ENCODE measurements around the gene PLK5.

DNA sequence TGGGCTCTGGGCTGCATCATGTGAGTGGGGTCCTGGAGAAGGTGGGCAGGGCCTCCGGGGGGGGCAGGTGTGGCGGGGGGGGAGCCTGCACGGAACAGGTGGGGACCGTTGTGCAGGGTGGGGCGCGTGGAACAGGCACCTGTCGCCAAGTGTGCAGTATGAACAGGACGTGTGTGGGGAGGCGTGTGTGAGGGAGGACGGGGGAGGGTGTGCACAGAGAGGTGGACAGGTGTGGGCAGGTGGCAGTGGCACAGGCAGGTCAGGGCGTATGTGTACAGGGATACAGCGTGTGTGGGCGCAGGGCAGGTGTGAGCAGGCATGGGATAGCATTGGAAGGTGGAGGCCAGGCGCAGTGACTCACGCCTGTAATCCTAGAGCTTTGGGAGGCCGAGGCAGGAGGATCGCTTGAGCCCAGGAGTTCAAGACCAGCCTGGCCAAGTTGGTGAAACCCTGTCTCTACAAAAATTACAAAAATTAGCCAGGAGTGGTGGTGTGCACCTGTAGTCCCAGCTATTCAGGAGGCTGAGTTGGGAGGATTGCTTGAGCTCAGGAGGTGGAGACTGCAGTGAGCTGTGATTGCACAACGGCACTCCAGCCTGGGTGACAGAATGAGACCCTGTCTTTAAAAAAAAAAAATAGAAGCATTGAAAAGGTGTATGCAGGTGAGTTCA is 3.2 kb downstream of the PLK5 start:
- TF ChIP-seq, protein P1, sequence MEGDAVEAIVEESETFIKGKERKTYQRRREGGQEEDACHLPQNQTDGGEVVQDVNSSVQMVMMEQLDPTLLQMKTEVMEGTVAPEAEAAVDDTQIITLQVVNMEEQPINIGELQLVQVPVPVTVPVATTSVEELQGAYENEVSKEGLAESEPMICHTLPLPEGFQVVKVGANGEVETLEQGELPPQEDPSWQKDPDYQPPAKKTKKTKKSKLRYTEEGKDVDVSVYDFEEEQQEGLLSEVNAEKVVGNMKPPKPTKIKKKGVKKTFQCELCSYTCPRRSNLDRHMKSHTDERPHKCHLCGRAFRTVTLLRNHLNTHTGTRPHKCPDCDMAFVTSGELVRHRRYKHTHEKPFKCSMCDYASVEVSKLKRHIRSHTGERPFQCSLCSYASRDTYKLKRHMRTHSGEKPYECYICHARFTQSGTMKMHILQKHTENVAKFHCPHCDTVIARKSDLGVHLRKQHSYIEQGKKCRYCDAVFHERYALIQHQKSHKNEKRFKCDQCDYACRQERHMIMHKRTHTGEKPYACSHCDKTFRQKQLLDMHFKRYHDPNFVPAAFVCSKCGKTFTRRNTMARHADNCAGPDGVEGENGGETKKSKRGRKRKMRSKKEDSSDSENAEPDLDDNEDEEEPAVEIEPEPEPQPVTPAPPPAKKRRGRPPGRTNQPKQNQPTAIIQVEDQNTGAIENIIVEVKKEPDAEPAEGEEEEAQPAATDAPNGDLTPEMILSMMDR (IDR thresholded peaks at IDR 0.05; ENCODE audit: low read depth, low read length), result no peak
- no peak for TF ChIP-seq POLR2A (IDR thresholded peaks at IDR 0.05; ENCODE audit: extremely low read depth, insufficient read length)

Measured in NB4 (cell line).